OCI-LY3 (cell line): Measurements from ENCODE around the gene CPLX1.

Experiments
- H2AFZ ChIP-seq: fragments of 200-600, 300-600 bp; shearing (Covaris generic); 2 replicates; pipeline ENCODE4 v1.6.0; 2014; ENCODE audit warnings: antibody characterized with exemption, low read depth, low read length
- H3K27ac ChIP-seq: fragments of 200-600, 300-600 bp; sonication (generic); 2 replicates; pipeline ENCODE4 v1.5.1; 2014; ENCODE audit warnings: mild to moderate bottlenecking, low read length, moderate library complexity, mixed read lengths
- H3K27me3 ChIP-seq: fragments of 200-600, 300-600 bp; sonication (generic); 2 replicates; pipeline ENCODE4 v1.6.1; 2014; ENCODE audit warnings: low read depth, low read length, mixed read lengths
- H3K36me3 ChIP-seq: fragments of 200-600, 300-600 bp; sonication (generic); replicated peaks from 2 replicates; pipeline ENCODE3; 2014; ENCODE audit warnings: low read depth, low read length, mixed read lengths
- H3K4me1 ChIP-seq: fragments of 300-600, 200-600 bp; sonication (generic); 2 replicates; pipeline ENCODE4 v1.6.1; 2014; ENCODE audit warnings: low read length, mixed read lengths
- H3K4me2 ChIP-seq: fragments of 200-600, 300-600 bp; sonication (generic); 2 replicates; pipeline ENCODE4 v1.6.1; 2014; ENCODE audit warnings: low read length, mixed read lengths
- H3K4me3 ChIP-seq: fragments of 300-600, 200-600 bp; sonication (generic); 2 replicates; pipeline ENCODE4 v1.5.1; 2014; ENCODE audit warnings: antibody characterized with exemption, mild to moderate bottlenecking, low read length, moderate library complexity
- H3K79me2 ChIP-seq: fragments of 300-600, 200-600 bp; shearing (Covaris generic); 2 replicates; pipeline ENCODE4 v1.6.1; 2014; ENCODE audit warnings: mild to moderate bottlenecking, low read length, mixed read lengths
- H3K9ac ChIP-seq: fragments of 300-600, 200-600 bp; shearing (Covaris generic); 2 replicates; pipeline ENCODE4 v1.6.0; 2014; ENCODE audit warnings: mild to moderate bottlenecking, low read length, moderate library complexity
- H3K9me3 ChIP-seq: fragments of 200-600, 300-600 bp; shearing (Covaris generic); 2 replicates; pipeline ENCODE4 v1.6.1; 2014; ENCODE audit warnings: low read length, mixed read lengths; ENCODE audit not compliant: insufficient read depth
- H4K20me1 ChIP-seq: fragments of 200-600, 300-600 bp; sonication (generic); 2 replicates; pipeline ENCODE4 v1.6.1; 2016; ENCODE audit warnings: low read length, mixed read lengths; ENCODE audit not compliant: insufficient read depth
- EZH2phosphoT487 ChIP-seq: fragments of 200-600 bp; shearing (Covaris generic); IDR thresholded peaks from 2 replicates; pipeline ENCODE4 v1.6.1; 2018; ENCODE audit warnings: antibody characterized with exemption, mixed run types, low read depth
- TF ChIP-seq, protein P1 (sequence below): fragments of 200-600, 300-600 bp; sonication (generic); IDR thresholded peaks from 2 replicates; pipeline ENCODE4 v1.5.1; 2014; ENCODE audit warnings: antibody characterized with exemption, low read length, low read depth

CPLX1 gene

GRCh38 chr4:747546-748170 is 78.3 kb downstream of the CPLX1 start:
- no peak overlapping the region for H3K9ac ChIP-seq
- peaks cover 33% of the 10 kb centered on the region for H3K36me3 ChIP-seq
- no peak overlapping the region for H2AFZ ChIP-seq
- no peak overlapping the region for H3K4me2 ChIP-seq
- H3K4me1 ChIP-seq, result no peaks in the 10 kb centered on the region
- TF ChIP-seq, protein P1, sequence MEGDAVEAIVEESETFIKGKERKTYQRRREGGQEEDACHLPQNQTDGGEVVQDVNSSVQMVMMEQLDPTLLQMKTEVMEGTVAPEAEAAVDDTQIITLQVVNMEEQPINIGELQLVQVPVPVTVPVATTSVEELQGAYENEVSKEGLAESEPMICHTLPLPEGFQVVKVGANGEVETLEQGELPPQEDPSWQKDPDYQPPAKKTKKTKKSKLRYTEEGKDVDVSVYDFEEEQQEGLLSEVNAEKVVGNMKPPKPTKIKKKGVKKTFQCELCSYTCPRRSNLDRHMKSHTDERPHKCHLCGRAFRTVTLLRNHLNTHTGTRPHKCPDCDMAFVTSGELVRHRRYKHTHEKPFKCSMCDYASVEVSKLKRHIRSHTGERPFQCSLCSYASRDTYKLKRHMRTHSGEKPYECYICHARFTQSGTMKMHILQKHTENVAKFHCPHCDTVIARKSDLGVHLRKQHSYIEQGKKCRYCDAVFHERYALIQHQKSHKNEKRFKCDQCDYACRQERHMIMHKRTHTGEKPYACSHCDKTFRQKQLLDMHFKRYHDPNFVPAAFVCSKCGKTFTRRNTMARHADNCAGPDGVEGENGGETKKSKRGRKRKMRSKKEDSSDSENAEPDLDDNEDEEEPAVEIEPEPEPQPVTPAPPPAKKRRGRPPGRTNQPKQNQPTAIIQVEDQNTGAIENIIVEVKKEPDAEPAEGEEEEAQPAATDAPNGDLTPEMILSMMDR, result no peak
- TF ChIP-seq EZH2phosphoT487, result no peak
- no peak overlapping the region for H3K4me3 ChIP-seq
- H4K20me1 ChIP-seq, result peaks cover 20% of the 10 kb centered on the region
- H3K27ac ChIP-seq, result no peak overlapping the region
- no peaks in the 10 kb centered on the region for H3K9me3 ChIP-seq
- peaks cover 19% of the 10 kb centered on the region; the same call in 1 of the 2 replicates for H3K79me2 ChIP-seq
- H3K27me3 ChIP-seq, result no peaks in the 10 kb centered on the region

GRCh38 chr4:744212-744841 is 81.6 kb downstream of the CPLX1 start:
- no peak overlapping the region for H3K27ac ChIP-seq
- peaks cover 4% of the 10 kb centered on the region; the same call in 1 of the 2 replicates for H4K20me1 ChIP-seq

DNA sequence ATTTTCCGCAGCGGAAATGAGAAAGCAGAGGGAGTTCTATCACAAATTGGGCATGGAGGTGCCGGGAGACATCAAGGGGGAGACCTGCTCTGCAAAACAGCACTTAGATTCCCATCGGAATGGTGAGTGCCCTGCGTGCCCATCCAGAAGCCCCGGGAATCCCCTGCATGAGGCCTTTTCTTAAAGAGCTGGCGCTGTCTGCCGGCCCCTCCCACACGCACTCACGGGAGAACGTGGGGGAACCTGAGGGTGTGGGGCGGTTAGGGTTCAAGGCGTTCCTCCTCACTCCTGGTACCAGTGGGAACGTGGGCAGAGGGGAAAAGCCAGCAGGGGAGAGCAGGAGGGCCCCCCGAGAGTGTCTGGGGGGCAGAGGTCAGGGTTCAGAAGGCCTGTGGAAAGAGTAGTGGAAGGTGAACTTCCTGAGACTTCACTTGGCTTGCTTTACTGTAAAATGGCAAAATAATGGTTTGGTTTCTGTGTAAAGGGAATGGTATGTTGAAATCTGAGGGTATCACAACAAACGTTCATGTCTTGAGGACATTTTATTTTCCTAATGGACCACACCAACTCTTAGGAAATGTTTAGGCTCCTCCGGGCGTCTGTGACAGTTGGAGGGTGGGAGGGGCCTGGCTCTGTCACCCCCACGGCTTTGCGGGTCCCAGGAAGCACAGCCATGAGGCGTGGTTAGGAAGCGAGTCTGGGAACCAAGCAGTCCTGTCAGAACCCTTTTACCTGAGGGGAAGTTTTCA is 82.3 kb downstream of the CPLX1 start:
- H3K27ac ChIP-seq, result no peak overlapping the region
- no peaks in the 10 kb centered on the region for H3K27me3 ChIP-seq
- H3K9me3 ChIP-seq, result no peaks in the 10 kb centered on the region
- H3K4me2 ChIP-seq, result no peak overlapping the region
- peaks cover 14% of the 10 kb centered on the region for H3K36me3 ChIP-seq
- H2AFZ ChIP-seq, result no peak overlapping the region
- peaks cover 4% of the 10 kb centered on the region; the same call in 1 of the 2 replicates for H4K20me1 ChIP-seq
- peaks cover 4% of the 10 kb centered on the region; the same call in 1 of the 2 replicates for H3K79me2 ChIP-seq
- no peak overlapping the region for H3K4me3 ChIP-seq
- no peak overlapping the region for H3K9ac ChIP-seq
- TF ChIP-seq EZH2phosphoT487, result no peak
- TF ChIP-seq, protein P1, result no peak
- no peaks in the 10 kb centered on the region for H3K4me1 ChIP-seq

More at GRCh38 chr4:744212-744841, 81.6 kb downstream of the CPLX1 start:
- Histone ChIP-seq H3K27me3 (no peaks in the 10 kb centered on the region), H3K4me2 (no peak overlapping the region), H3K9me3 (no peaks in the 10 kb centered on the region), H3K79me2 (peaks cover 5% of the 10 kb centered on the region; the same call in 1 of the 2 replicates), H3K36me3 (peaks cover 17% of the 10 kb centered on the region), H3K4me1 (no peaks in the 10 kb centered on the region), H2AFZ (no peak overlapping the region), H3K9ac (no peak overlapping the region), H3K4me3 (no peak overlapping the region)
- TF ChIP-seq, protein P1, result no peak
- no peak for TF ChIP-seq EZH2phosphoT487
